ENCODE measurements around the gene SDF4. TPM values are rescaled to one million over a fixed set of nuclear protein-coding genes. Genes with fewer than 3 reads are reported as not detected.

The SDF4 gene
- total RNA-seq, 2 donors from 2014 or later = 89.2 to 97.6 TPM

DNA sequence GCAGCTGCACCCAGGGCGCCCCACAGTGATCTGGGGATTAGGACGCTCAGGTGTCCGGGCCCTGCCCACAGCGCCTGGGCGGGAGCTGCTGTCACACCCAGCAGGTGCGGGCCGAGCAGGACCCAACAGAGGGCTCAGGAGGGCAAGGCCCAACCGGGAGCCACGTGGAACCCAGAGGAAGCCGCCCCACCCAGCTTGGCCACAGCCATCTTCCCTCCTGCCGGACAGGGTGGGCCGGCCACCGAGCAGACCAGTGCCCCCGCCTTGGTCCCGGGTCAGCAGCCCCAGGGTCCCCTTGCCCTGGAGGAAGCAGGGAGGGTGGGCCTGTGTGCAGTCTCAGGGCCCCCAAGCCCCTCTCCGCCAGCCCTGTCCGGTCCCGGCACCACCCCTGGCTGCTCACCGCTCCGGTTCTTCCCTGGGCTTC is 64.4 kb downstream of the SDF4 start:
- no peak for TF ChIP-seq POLR2A (IDR thresholded peaks at IDR 0.05)
- TF ChIP-seq, protein P1, sequence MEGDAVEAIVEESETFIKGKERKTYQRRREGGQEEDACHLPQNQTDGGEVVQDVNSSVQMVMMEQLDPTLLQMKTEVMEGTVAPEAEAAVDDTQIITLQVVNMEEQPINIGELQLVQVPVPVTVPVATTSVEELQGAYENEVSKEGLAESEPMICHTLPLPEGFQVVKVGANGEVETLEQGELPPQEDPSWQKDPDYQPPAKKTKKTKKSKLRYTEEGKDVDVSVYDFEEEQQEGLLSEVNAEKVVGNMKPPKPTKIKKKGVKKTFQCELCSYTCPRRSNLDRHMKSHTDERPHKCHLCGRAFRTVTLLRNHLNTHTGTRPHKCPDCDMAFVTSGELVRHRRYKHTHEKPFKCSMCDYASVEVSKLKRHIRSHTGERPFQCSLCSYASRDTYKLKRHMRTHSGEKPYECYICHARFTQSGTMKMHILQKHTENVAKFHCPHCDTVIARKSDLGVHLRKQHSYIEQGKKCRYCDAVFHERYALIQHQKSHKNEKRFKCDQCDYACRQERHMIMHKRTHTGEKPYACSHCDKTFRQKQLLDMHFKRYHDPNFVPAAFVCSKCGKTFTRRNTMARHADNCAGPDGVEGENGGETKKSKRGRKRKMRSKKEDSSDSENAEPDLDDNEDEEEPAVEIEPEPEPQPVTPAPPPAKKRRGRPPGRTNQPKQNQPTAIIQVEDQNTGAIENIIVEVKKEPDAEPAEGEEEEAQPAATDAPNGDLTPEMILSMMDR (IDR thresholded peaks at IDR 0.05) = no peak
- Histone ChIP-seq H3K4me1 (peaks cover 47% of the 10 kb centered on the region), H3K9me3 (no peaks in the 10 kb centered on the region), H3K4me3 (no peak overlapping the region), H3K36me3 (replicated peaks in 1 of 2; ENCODE audit: insufficient read depth in 1 of 2, low read depth in 2 of 2) (no peaks in the 10 kb centered on the region), H3K27me3 (no peaks in the 10 kb centered on the region), H3K27ac (peak overlapping the region in 3 of 4 donors; percentile 1 to 89 (median 13))
- 67 to 100% methylated on average over 1 to 20 of the region's 20 CpGs for WGBS, 2 donors
- intact Hi-C loops (cut with DNase I) = no loop called here
- ATAC-seq (no peak), DNase-seq (no peak)

MicroRNA genes within 50 kb of the gene (microRNA counts, 767-probe panel; counts per million panel counts)
- 5,876 to 9,700 counts per million in 2 donors for microRNA hsa-miR-200a-3p
- microRNA hsa-miR-200b-3p = 7,746 to 12,251 counts per million in 2 donors
- microRNA hsa-miR-429 = 0 to 736 counts per million in 2 donors

Small RNAs within 50 kb of the gene (microRNA-seq; reads per million reads assigned to microRNA genes)
- gene MIR200A (ENCODE audit: borderline number of aligned reads in 2 of 2, borderline replicate concordance in 2 of 2) (1,203 to 1,278 reads per million in 2 donors), gene MIR200B (ENCODE audit: borderline number of aligned reads in 2 of 2, borderline replicate concordance in 2 of 2) (7,660 to 7,698 reads per million in 2 donors), gene MIR429 (ENCODE audit: borderline number of aligned reads in 2 of 2, borderline replicate concordance in 2 of 2) (1,100 to 1,314 reads per million in 2 donors)

Small RNAs within 50 kb of the gene (small RNA-seq; reads per million reads assigned to genes)
- gene MIR200A = 23.7 reads per million, percentile 94 among the genes with 10 or more reads in this experiment
- 112 reads per million, percentile 96 among the genes with 10 or more reads in this experiment for gene MIR200B
- gene MIR429 = 13.2 reads per million, percentile 93 among the genes with 10 or more reads in this experiment

Other genes starting within 250 kb of the SDF4 start
- not detected for gene PERM1, start 249.9 kb downstream of the SDF4 start, total RNA-seq
- 10 to 100 TPM; 44.1 to 97.2 TPM for gene HES4, start 231.9 kb downstream of the SDF4 start, total RNA-seq
- 10 to 100 TPM in 1 of 2 donors, 1 to 10 TPM in 1; 8.3 to 29.0 TPM for gene ISG15, start 218.5 kb downstream of the SDF4 start, total RNA-seq
- 100 to 1,000 TPM in 1 of 2 donors, 10 to 100 TPM in 1; 85.1 to 241 TPM for gene AGRN, start 211.9 kb downstream of the SDF4 start, total RNA-seq
- gene RNF223, start 157.7 kb downstream of the SDF4 start, total RNA-seq = under 1 TPM in 1 of 2 donors, not detected in 1; 0.26 TPM
- 10 to 100 TPM in 1 of 2 donors, 1 to 10 TPM in 1; 8.8 to 13.2 TPM for gene C1orf159, start 115.9 kb downstream of the SDF4 start, total RNA-seq
- under 1 TPM; 0.66 to 0.78 TPM for gene TTLL10, start 58.1 kb downstream of the SDF4 start, total RNA-seq
- not detected for gene TNFRSF18, start 25.4 kb downstream of the SDF4 start, total RNA-seq
- 1 to 10 TPM in 1 of 2 donors, under 1 TPM in 1; 0.99 to 2.6 TPM for gene TNFRSF4, start 17.8 kb downstream of the SDF4 start, total RNA-seq
- gene B3GALT6, start 236 bp upstream of the SDF4 start, total RNA-seq = 10 to 100 TPM; 18.4 to 35.6 TPM
- gene C1QTNF12, start 14.7 kb upstream of the SDF4 start, total RNA-seq = not detected
- gene UBE2J2, start 41.9 kb upstream of the SDF4 start, total RNA-seq = 10 to 100 TPM; 23.6 to 39.2 TPM
- 1 to 10 TPM; 4.0 to 4.2 TPM for gene SCNN1D, start 48.4 kb upstream of the SDF4 start, total RNA-seq
- gene ACAP3, start 75.9 kb upstream of the SDF4 start, total RNA-seq = 10 to 100 TPM; 37.9 to 53.7 TPM
- gene PUSL1, start 76.6 kb upstream of the SDF4 start, total RNA-seq = 10 to 100 TPM; 20.2 to 20.8 TPM
- 100 to 1,000 TPM in 1 of 2 donors, 10 to 100 TPM in 1; 89.0 to 189 TPM for gene INTS11, start 92.7 kb upstream of the SDF4 start, total RNA-seq
- gene CPTP, start 92.8 kb upstream of the SDF4 start, total RNA-seq = 10 to 100 TPM; 15.6 to 33.0 TPM
- gene TAS1R3, start 99.3 kb upstream of the SDF4 start, total RNA-seq = under 1 TPM in 1 of 2 donors, not detected in 1; 0.26 TPM
- 10 to 100 TPM; 58.1 to 84.4 TPM for gene DVL1, start 117.4 kb upstream of the SDF4 start, total RNA-seq
- gene MXRA8, start 126.6 kb upstream of the SDF4 start, total RNA-seq = 10 to 100 TPM; 23.3 to 48.5 TPM
- 10 to 100 TPM; 79.4 to 93.7 TPM for gene AURKAIP1, start 143.2 kb upstream of the SDF4 start, total RNA-seq
- gene CCNL2, start 167.3 kb upstream of the SDF4 start, total RNA-seq = 100 to 1,000 TPM; 225 to 246 TPM
- 10 to 100 TPM; 72.8 to 85.9 TPM for gene MRPL20, start 175.3 kb upstream of the SDF4 start, total RNA-seq
- 10 to 100 TPM; 11.2 to 15.5 TPM for gene ANKRD65, start 189.3 kb upstream of the SDF4 start, total RNA-seq
- 10 to 100 TPM; 47.1 to 55.5 TPM for gene VWA1, start 203.7 kb upstream of the SDF4 start, total RNA-seq
- gene ATAD3C, start 217.7 kb upstream of the SDF4 start, total RNA-seq = 1 to 10 TPM; 1.6 to 2.3 TPM
- gene ATAD3B, start 239.8 kb upstream of the SDF4 start, total RNA-seq = 10 to 100 TPM; 16.6 to 37.2 TPM